Neural cell (in vitro differentiated cells): ENCODE measurements around the gene PTPRO. TPM values are rescaled to one million over a fixed set of nuclear protein-coding genes. Genes with fewer than 3 reads are reported as not detected.

Source experiments
- H2AFZ ChIP-seq: fragments of 200-600, 300-800 bp; sonication (generic), shearing (Covaris generic); 2 replicates; pipeline ENCODE4 v1.6.0; 2014; ENCODE audit warnings: low read depth, mild to moderate bottlenecking, antibody characterized with exemption, low read length, moderate library complexity
- H3F3A ChIP-seq: fragments of 200-600 bp; shearing (Covaris generic); 2 replicates; pipeline ENCODE4 v1.6.1; 2016; ENCODE audit warnings: mild to moderate bottlenecking, moderate library complexity, mixed read lengths, antibody characterized with exemption, low read length; ENCODE audit not compliant: insufficient read depth, poor library complexity, severe bottlenecking
- H3K27ac ChIP-seq: fragments of 200-600, 300-800 bp; sonication (generic), shearing (Covaris generic); 2 replicates; pipeline ENCODE4 v1.5.1; 2014; ENCODE audit warnings: mild to moderate bottlenecking, low read length, moderate library complexity
- H3K27me3 ChIP-seq: fragments of 300-800, 200-600 bp; sonication (generic), shearing (Covaris generic); 2 replicates; pipeline ENCODE4 v1.6.0; 2014; ENCODE audit warnings: mild to moderate bottlenecking, low read depth, low read length, moderate library complexity; ENCODE audit not compliant: insufficient read depth
- H3K36me3 ChIP-seq: fragments of 300-800, 200-600 bp; sonication (generic), shearing (Covaris generic); 2 replicates; pipeline ENCODE4 v1.5.1; 2014; ENCODE audit warnings: mild to moderate bottlenecking, antibody characterized with exemption, low read length, moderate library complexity; ENCODE audit not compliant: insufficient read depth
- H3K4me2 ChIP-seq: fragments of 300-800, 200-600 bp; sonication (generic), shearing (Covaris generic); 2 replicates; pipeline ENCODE4 v1.6.0; 2014; ENCODE audit warnings: mild to moderate bottlenecking, low read length
- H3K4me3 ChIP-seq: fragments of 300-800, 200-600 bp; sonication (generic), shearing (Covaris generic); 2 replicates; pipeline ENCODE4 v1.5.1; 2014; ENCODE audit warnings: mild to moderate bottlenecking, low read length, moderate library complexity
- H3K79me2 ChIP-seq: fragments of 200-600 bp; shearing (Covaris generic); replicated peaks from 2 replicates; pipeline ENCODE4 v1.6.0; 2014; ENCODE audit warnings: mild to moderate bottlenecking, low read length, moderate library complexity; ENCODE audit not compliant: insufficient read depth
- H3K9ac ChIP-seq: fragments of 300-800, 200-600 bp; sonication (generic), shearing (Covaris generic); 2 replicates; pipeline ENCODE4 v1.6.1; 2016; ENCODE audit warnings: mild to moderate bottlenecking, low read length, mixed read lengths
- H3K9me2 ChIP-seq: fragments of 200-600 bp; shearing (Covaris generic); 2 replicates; pipeline ENCODE4 v1.6.1; 2016; ENCODE audit warnings: mild to moderate bottlenecking, low read length, mixed read lengths; ENCODE audit not compliant: insufficient read depth
- H3K9me3 ChIP-seq: fragments of 200-600, 300-800 bp; sonication (generic), shearing (Covaris generic); 2 replicates; pipeline ENCODE4 v1.6.1; 2016; ENCODE audit warnings: mild to moderate bottlenecking, mixed run types, low read length, moderate library complexity, mixed read lengths
- H4K20me1 ChIP-seq: fragments of 200-600 bp; shearing (Covaris generic); 2 replicates; pipeline ENCODE4 v1.6.1; 2016; ENCODE audit warnings: mild to moderate bottlenecking, mixed run types; ENCODE audit not compliant: insufficient read depth
- EP300 ChIP-seq: fragments of 450-650 bp; conservative IDR thresholded peaks from 2 replicates; pipeline ENCODE4 v1.6.1; 2014; ENCODE audit warnings: antibody characterized with exemption, mild to moderate bottlenecking, moderate library complexity; ENCODE audit not compliant: poor library complexity, severe bottlenecking
- EZH2 ChIP-seq: fragments of 200-600, 300-800 bp; shearing (Covaris generic), sonication (generic); IDR thresholded peaks from 2 replicates; pipeline ENCODE4 v1.6.1; 2014; ENCODE audit warnings: antibody characterized with exemption, low read length, borderline replicate concordance, mild to moderate bottlenecking; ENCODE audit not compliant: insufficient read depth, poor library complexity, severe bottlenecking
- MXI1 ChIP-seq: fragments of 450-650 bp; conservative IDR thresholded peaks from 2 replicates; pipeline ENCODE4 v1.6.1; 2014; ENCODE audit warnings: antibody characterized with exemption, mild to moderate bottlenecking; ENCODE audit not compliant: poor library complexity, severe bottlenecking
- POLR2AphosphoS5 ChIP-seq: IDR thresholded peaks from 2 replicates; pipeline ENCODE4 v1.6.1; 2012
- RAD21 ChIP-seq: fragments of 450-650 bp; conservative IDR thresholded peaks from 2 replicates; pipeline ENCODE4 v1.6.1; 2014; ENCODE audit warnings: antibody characterized with exemption, mild to moderate bottlenecking, moderate library complexity
- SMC3 ChIP-seq: fragments of 450-650 bp; conservative IDR thresholded peaks from 2 replicates; pipeline ENCODE4 v1.6.1; 2014; ENCODE audit warnings: antibody characterized with exemption, mild to moderate bottlenecking, moderate library complexity; ENCODE audit not compliant: poor library complexity
- TAF1 ChIP-seq: IDR thresholded peaks from 2 replicates; pipeline ENCODE4 v1.6.1; 2012; ENCODE audit warnings: low read depth
- polyA plus RNA-seq: library from polyadenylated mRNA; depleted of rRNA; stranded (reverse); fragments of >200 nt; gene quantifications from 2 replicates; pipeline ENCODE4 v1.2.3, GENCODE V29; 2014
- TF ChIP-seq, protein P1 (sequence below): fragments of 450-650 bp; IDR thresholded peaks from 2 replicates; pipeline ENCODE4 v1.5.1; 2014; ENCODE audit warnings: antibody characterized with exemption, mild to moderate bottlenecking, moderate library complexity; ENCODE audit not compliant: poor library complexity, severe bottlenecking
- TF ChIP-seq, protein P2 (sequence below): IDR thresholded peaks from 2 replicates; pipeline ENCODE4 v1.6.1; 2012; ENCODE audit warnings: borderline replicate concordance

PTPRO gene
- polyA plus RNA-seq, 1 donor from 2014 or later = 124 TPM

DNA sequence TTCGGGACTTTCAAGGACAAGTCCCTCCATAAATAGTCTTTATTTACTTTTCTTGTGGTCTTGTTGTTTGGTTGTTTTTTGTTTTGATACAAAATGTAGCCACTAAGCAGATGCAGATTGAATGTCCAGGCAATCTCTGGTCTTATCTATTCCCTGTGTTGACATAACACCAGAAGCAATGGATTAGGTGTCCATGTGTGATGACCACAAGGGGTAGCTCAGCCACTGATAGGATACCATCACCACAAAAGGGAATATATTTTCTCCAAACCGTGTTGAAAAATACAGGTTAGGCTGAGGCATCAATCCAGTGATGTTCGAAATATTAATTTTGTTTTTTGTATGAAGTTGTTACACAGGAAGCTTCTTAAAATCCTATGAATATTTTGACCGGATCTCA, 270.6 kb downstream of the PTPRO start:
- no peak overlapping the region for H3K27ac ChIP-seq
- no peaks in the 10 kb centered on the region for H3K36me3 ChIP-seq
- no peak overlapping the region for H3K4me2 ChIP-seq
- H3K9ac ChIP-seq = no peak overlapping the region
- no peaks in the 10 kb centered on the region for H3K27me3 ChIP-seq
- H3F3A ChIP-seq = no peaks in the 10 kb centered on the region
- H3K79me2 ChIP-seq = no peaks in the 10 kb centered on the region
- H2AFZ ChIP-seq = no peak overlapping the region
- no peak overlapping the region for H3K4me3 ChIP-seq
- TF ChIP-seq SMC3 (no peak), RAD21 (no peak), POLR2AphosphoS5 (no peak), EP300 (no peak), TAF1 (no peak)
- TF ChIP-seq, protein P1, sequence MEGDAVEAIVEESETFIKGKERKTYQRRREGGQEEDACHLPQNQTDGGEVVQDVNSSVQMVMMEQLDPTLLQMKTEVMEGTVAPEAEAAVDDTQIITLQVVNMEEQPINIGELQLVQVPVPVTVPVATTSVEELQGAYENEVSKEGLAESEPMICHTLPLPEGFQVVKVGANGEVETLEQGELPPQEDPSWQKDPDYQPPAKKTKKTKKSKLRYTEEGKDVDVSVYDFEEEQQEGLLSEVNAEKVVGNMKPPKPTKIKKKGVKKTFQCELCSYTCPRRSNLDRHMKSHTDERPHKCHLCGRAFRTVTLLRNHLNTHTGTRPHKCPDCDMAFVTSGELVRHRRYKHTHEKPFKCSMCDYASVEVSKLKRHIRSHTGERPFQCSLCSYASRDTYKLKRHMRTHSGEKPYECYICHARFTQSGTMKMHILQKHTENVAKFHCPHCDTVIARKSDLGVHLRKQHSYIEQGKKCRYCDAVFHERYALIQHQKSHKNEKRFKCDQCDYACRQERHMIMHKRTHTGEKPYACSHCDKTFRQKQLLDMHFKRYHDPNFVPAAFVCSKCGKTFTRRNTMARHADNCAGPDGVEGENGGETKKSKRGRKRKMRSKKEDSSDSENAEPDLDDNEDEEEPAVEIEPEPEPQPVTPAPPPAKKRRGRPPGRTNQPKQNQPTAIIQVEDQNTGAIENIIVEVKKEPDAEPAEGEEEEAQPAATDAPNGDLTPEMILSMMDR = no peak
- no peaks in the 10 kb centered on the region for H3K9me3 ChIP-seq
- no peaks in the 10 kb centered on the region for H4K20me1 ChIP-seq
- no peaks in the 10 kb centered on the region for H3K9me2 ChIP-seq

DNA sequence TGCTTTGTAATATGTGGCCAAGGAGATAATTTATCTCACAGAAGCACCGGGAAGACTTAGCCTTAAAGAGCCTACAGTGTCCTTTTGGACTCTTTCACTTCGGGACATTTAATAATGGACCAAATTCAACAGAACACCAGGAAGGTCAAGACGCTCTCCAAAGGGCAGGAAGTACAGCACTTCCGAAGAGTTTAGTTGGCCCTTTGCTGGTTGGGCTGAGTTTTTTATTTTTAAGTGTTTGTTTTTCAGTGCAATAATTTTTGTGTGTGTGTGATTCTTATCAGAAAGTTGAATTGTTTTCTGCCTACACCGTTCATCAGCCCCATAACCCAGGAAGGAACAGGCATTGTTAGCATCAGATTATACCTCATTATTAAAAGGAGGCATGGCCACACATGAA, 273.9 kb downstream of the PTPRO start:
- Histone ChIP-seq H3K27ac (no peak overlapping the region), H4K20me1 (no peaks in the 10 kb centered on the region), H3K4me3 (no peak overlapping the region), H3K4me2 (no peak overlapping the region), H3K9ac (no peak overlapping the region), H3K9me3 (no peaks in the 10 kb centered on the region), H3K36me3 (no peaks in the 10 kb centered on the region), H3F3A (no peaks in the 10 kb centered on the region), H3K27me3 (no peaks in the 10 kb centered on the region), H3K79me2 (no peaks in the 10 kb centered on the region), H3K9me2 (no peaks in the 10 kb centered on the region), H2AFZ (no peak overlapping the region)
- TF ChIP-seq EZH2 (no peak), SMC3 (no peak), POLR2AphosphoS5 (no peak), MXI1 (no peak), TAF1 (no peak), RAD21 (no peak)
- TF ChIP-seq, protein P2, sequence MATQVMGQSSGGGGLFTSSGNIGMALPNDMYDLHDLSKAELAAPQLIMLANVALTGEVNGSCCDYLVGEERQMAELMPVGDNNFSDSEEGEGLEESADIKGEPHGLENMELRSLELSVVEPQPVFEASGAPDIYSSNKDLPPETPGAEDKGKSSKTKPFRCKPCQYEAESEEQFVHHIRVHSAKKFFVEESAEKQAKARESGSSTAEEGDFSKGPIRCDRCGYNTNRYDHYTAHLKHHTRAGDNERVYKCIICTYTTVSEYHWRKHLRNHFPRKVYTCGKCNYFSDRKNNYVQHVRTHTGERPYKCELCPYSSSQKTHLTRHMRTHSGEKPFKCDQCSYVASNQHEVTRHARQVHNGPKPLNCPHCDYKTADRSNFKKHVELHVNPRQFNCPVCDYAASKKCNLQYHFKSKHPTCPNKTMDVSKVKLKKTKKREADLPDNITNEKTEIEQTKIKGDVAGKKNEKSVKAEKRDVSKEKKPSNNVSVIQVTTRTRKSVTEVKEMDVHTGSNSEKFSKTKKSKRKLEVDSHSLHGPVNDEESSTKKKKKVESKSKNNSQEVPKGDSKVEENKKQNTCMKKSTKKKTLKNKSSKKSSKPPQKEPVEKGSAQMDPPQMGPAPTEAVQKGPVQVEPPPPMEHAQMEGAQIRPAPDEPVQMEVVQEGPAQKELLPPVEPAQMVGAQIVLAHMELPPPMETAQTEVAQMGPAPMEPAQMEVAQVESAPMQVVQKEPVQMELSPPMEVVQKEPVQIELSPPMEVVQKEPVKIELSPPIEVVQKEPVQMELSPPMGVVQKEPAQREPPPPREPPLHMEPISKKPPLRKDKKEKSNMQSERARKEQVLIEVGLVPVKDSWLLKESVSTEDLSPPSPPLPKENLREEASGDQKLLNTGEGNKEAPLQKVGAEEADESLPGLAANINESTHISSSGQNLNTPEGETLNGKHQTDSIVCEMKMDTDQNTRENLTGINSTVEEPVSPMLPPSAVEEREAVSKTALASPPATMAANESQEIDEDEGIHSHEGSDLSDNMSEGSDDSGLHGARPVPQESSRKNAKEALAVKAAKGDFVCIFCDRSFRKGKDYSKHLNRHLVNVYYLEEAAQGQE = no peak
- TF ChIP-seq, protein P1 = no peak
